NB4 (cell line): ENCODE data around the gene CHRM1.

Experiments used
- CTCF ChIP-seq: IDR thresholded peaks from one replicate; pipeline ENCODE4 v1.5.1; 2012; ENCODE audit warnings: low read depth, low read length
- POLR2A ChIP-seq: IDR thresholded peaks from 2 replicates; pipeline ENCODE4 v1.6.1; 2011; ENCODE audit warnings: mild to moderate bottlenecking; ENCODE audit not compliant: insufficient read length; ENCODE audit errors: extremely low read depth
- TF ChIP-seq, protein P1 (sequence below): IDR thresholded peaks from 2 replicates; pipeline ENCODE4 v1.6.1; 2011; ENCODE audit warnings: low read depth, low read length

DNA sequence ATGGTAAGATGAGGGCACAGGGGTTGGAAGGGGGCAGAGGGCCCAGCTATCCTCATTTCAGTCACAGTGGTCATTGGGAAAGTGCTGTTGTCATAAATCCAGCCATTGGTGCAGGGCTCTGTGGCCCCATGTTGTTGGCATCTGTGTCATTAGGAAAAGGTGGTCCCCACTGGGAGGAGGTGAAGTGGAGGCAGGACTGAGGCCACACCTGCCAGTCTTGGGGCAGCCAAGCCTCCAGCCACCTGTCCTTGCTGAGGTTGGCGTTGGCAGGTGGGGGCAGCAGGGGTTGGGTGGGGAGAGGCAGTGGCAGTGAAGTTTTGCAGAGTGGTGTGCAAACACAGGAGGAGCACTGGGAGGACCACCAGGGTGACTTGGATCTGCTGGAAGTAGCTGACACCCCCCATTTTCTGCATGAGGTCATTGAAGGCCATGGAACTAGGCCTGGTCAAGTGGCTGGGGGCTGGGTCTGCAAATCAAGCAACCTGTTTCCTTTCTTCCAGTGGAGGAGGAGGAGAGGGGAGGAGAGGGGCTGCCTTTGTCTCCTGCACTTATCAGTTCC is 38.3 kb upstream of the CHRM1 start:
- TF ChIP-seq CTCF: no peak
- TF ChIP-seq, protein P1, sequence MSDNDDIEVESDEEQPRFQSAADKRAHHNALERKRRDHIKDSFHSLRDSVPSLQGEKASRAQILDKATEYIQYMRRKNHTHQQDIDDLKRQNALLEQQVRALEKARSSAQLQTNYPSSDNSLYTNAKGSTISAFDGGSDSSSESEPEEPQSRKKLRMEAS: no peak
- no peak for TF ChIP-seq POLR2A
